Measurements from ENCODE around the gene ICA1.

ICA1 gene

GRCh38 chr7:8157296-8157695 lies 104.7 kb downstream of the ICA1 start:
- DNase-seq = no peak

GRCh38 chr7:8155836-8156235 lies 106.1 kb downstream of the ICA1 start:
- DNase-seq = no peak

GRCh38 chr7:8154272-8154671 lies 107.7 kb downstream of the ICA1 start:
- no peak for DNase-seq

- DNase-seq = no peak
Measured at GRCh38 chr7:8152489-8153192, 109.3 kb downstream of the ICA1 start.

GRCh38 chr7:8151161-8151725 lies 110.7 kb downstream of the ICA1 start:
- DNase-seq = no peak

- peak; percentile 69 for DNase-seq
Measured at GRCh38 chr7:8149222-8149621, 112.7 kb downstream of the ICA1 start.

- DNase-seq = no peak
Measured at GRCh38 chr7:8147760-8148463, 114.1 kb downstream of the ICA1 start.

- DNase-seq = peak; percentile 65
Measured at GRCh38 chr7:8146788-8147413, 115.1 kb downstream of the ICA1 start.

- no peak for DNase-seq
Measured at GRCh38 chr7:8146106-8146787, 115.7 kb downstream of the ICA1 start.

GRCh38 chr7:8144856-8145255 lies 117.1 kb downstream of the ICA1 start:
- no peak for DNase-seq

GRCh38 chr7:8143151-8143874 lies 118.7 kb downstream of the ICA1 start:
- DNase-seq = no peak

GRCh38 chr7:8142477-8142876 lies 119.5 kb downstream of the ICA1 start:
- DNase-seq = no peak

- no peak for DNase-seq
Measured at GRCh38 chr7:8141070-8141469, 120.9 kb downstream of the ICA1 start.

- no peak for DNase-seq
Measured at GRCh38 chr7:8136051-8136730, 125.8 kb downstream of the ICA1 start.

GRCh38 chr7:8135417-8135816 lies 126.5 kb downstream of the ICA1 start:
- DNase-seq = no peak

GRCh38 chr7:8134089-8134733 lies 127.8 kb downstream of the ICA1 start:
- no peak for DNase-seq

GRCh38 chr7:8133188-8133848 lies 128.6 kb downstream of the ICA1 start:
- no peak for DNase-seq

- DNase-seq = peak; percentile 71
Measured at GRCh38 chr7:8131694-8132605, 130.0 kb downstream of the ICA1 start.

GRCh38 chr7:8130663-8131062 lies 131.3 kb downstream of the ICA1 start:
- DNase-seq = no peak

GRCh38 chr7:8129318-8129659 lies 132.7 kb downstream of the ICA1 start:
- DNase-seq = no peak
